K562 (cell line): ENCODE results near the gene KDM2B. TPM values are rescaled to one million over a fixed set of nuclear protein-coding genes. Genes with fewer than 3 reads are reported as not detected.

Source experiments
- ATAC-seq: fragments of 200-7000 bp; cut with Tn5 transposase; 3 replicates; pipeline ENCODE4 v1.9.1; 2020; ENCODE audit warnings: moderate library complexity
- BruUV-seq: library from RNA; stranded (reverse); fragments of 400-500 nt; replicated peaks from 2 replicates; lab custom pipeline; 2021; lab: Mats Ljungman, UMichigan
- CTCF ChIA-PET: fragments of 300-600 bp; formaldehyde crosslinking; extraction: SDS; loops from one replicate; lab custom pipeline; 2021; ENCODE audit warnings: low intra/inter-chr PET ratio; lab: Yijun Ruan, JAX
- POLR2A ChIA-PET: fragments of 300-600, 350-650 bp; sonication (Branson Sonifier 250); formaldehyde crosslinking; extraction: SDS; loops from one replicate; lab custom pipeline; 2021; ENCODE audit warnings: antibody characterized with exemption, inconsistent platforms; lab: Yijun Ruan, JAX
- DNase-seq, 4 experiments: peaks; one replicate each; pipeline versions ENCODE4 v3.0.0 to v3.0.0-alpha.2; 2011 to 2018; ENCODE audit warnings: low spot score in 3 of 4, mixed read lengths in 3 of 4; ENCODE audit errors: extremely low read depth in 1 of 4
- FAIRE-seq: peaks from 2 replicates; lab custom pipeline; 2011; peaks lifted over from hg19 to GRCh38; lab: Jason Lieb, UNC
- H2AFZ ChIP-seq: 2 replicates; pipeline ENCODE4 v1.6.0; 2011; ENCODE audit warnings: low read depth, low read length, control low read depth, inconsistent platforms
- H3K27ac ChIP-seq: fragments of 200-600 bp; 3 replicates; pipeline ENCODE4 v1.8.0; 2011; ENCODE audit warnings: low read depth, mild to moderate bottlenecking, control low read depth, inconsistent platforms, low read length, moderate library complexity, mixed read lengths; ENCODE audit errors: extremely low read depth
- H3K27me3 ChIP-seq, 2 experiments: fragments of 300-600 bp in 1 of 2; 2 replicates in 1 of 2; 3 replicates in 1 of 2; pipeline versions ENCODE4 v1.6.0 to v1.8.0; 2011; ENCODE audit warnings: inconsistent platforms in 2 of 2, low read length in 2 of 2, mild to moderate bottlenecking in 1 of 2, mixed read lengths in 1 of 2, moderate library complexity in 1 of 2; ENCODE audit not compliant: control insufficient read depth in 2 of 2, insufficient read depth in 2 of 2
- H3K36me3 ChIP-seq: fragments of 300-600 bp; 3 replicates; pipeline ENCODE4 v1.8.0; 2011; ENCODE audit warnings: mild to moderate bottlenecking, low read length, inconsistent platforms; ENCODE audit not compliant: control insufficient read depth, insufficient read depth
- H3K4me1 ChIP-seq, 2 experiments: fragments of 200-600 bp in 1 of 2; replicated peaks in 1 of 2; 2 replicates in 1 of 2; 3 replicates in 1 of 2; pipeline versions ENCODE4 v1.5.1 to v1.8.0; 2011; ENCODE audit warnings: inconsistent platforms in 2 of 2, low read length in 2 of 2, mild to moderate bottlenecking in 1 of 2, mixed read lengths in 1 of 2, moderate library complexity in 1 of 2; ENCODE audit not compliant: control insufficient read depth in 2 of 2, insufficient read depth in 2 of 2
- H3K4me2 ChIP-seq: 2 replicates; pipeline ENCODE4 v1.6.1; 2011; ENCODE audit warnings: low read length, control low read depth, inconsistent platforms, mixed read lengths; ENCODE audit not compliant: insufficient read depth
- H3K4me3 ChIP-seq: fragments of 200-600 bp; sonication (generic), shearing (Covaris generic); 2 replicates; pipeline ENCODE4 v1.5.1; 2016; ENCODE audit warnings: control low read depth, inconsistent platforms
- H3K79me2 ChIP-seq: fragments of 200-600 bp; 3 replicates; pipeline ENCODE4 v1.8.0; 2011; ENCODE audit warnings: low read length, inconsistent platforms; ENCODE audit not compliant: control insufficient read depth, insufficient read depth
- H3K9ac ChIP-seq, 2 experiments: 2 replicates each; pipeline versions ENCODE4 v1.6.0 to v1.6.1; 2011; ENCODE audit warnings: low read depth in 2 of 2, low read length in 2 of 2, control low read depth in 1 of 2, inconsistent platforms in 1 of 2, mild to moderate bottlenecking in 1 of 2, mixed read lengths in 1 of 2; ENCODE audit not compliant: insufficient read depth in 1 of 2
- H3K9me1 ChIP-seq: one replicate; pipeline ENCODE4 v1.6.0; 2011; ENCODE audit warnings: inconsistent platforms, mild to moderate bottlenecking, low read length, moderate library complexity; ENCODE audit not compliant: control insufficient read depth, insufficient read depth
- H3K9me3 ChIP-seq: replicated peaks from 2 replicates; pipeline ENCODE4 v1.5.1; 2011; ENCODE audit warnings: low read depth, low read length, inconsistent platforms; ENCODE audit not compliant: control insufficient read depth, insufficient read depth
- H4K20me1 ChIP-seq: replicated peaks from 2 replicates; pipeline ENCODE4 v1.6.1; 2011; ENCODE audit warnings: low read length, inconsistent platforms, mixed read lengths; ENCODE audit not compliant: control insufficient read depth, insufficient read depth
- CSDE1 ChIP-seq, 2 experiments: fragments of 450-650 bp; IDR thresholded peaks; 2 replicates each; pipeline ENCODE4 v1.6.1; 2016; ENCODE audit warnings: mild to moderate bottlenecking in 1 of 2
- KAT2B ChIP-seq: IDR thresholded peaks from one replicate; pipeline ENCODE4 v1.6.1; 2012; ENCODE audit warnings: low read depth, mild to moderate bottlenecking, control low read depth, inconsistent platforms, low read length, moderate library complexity
- MCM7 ChIP-seq, 2 experiments: fragments of 450-650 bp; IDR thresholded peaks; 2 replicates each; pipeline ENCODE4 v1.6.1; 2016 to 2018
- MEIS2 ChIP-seq: fragments of 450-650 bp; IDR thresholded peaks from 2 replicates; pipeline ENCODE4 v1.6.1; 2014; ENCODE audit warnings: mild to moderate bottlenecking; ENCODE audit not compliant: partially characterized antibody
- PHF20 ChIP-seq: fragments of 450-650 bp; IDR thresholded peaks from 2 replicates; pipeline ENCODE4 v1.6.1; 2018; ENCODE audit not compliant: partially characterized antibody
- POLR2AphosphoS2 ChIP-seq: IDR thresholded peaks from 2 replicates; pipeline ENCODE4 v1.6.1; 2012; ENCODE audit warnings: low read length, improper control_type of control experiment
- PTBP1 ChIP-seq: fragments of 200-400 bp; formaldehyde crosslinking; IDR thresholded peaks from 2 replicates; pipeline ENCODE4 v1.6.1; 2017; ENCODE audit warnings: low read depth, low read length
- SMARCB1 ChIP-seq: IDR thresholded peaks from 2 replicates; pipeline ENCODE4 v1.6.1; 2011; ENCODE audit warnings: improper control_type of control experiment, low read depth; ENCODE audit not compliant: insufficient read length
- TOE1 ChIP-seq, 2 experiments: fragments of 450-650 bp in 1 of 2; sonication (generic) in 1 of 2; formaldehyde crosslinking in 1 of 2; IDR thresholded peaks; 2 replicates each; pipeline versions ENCODE4 v1.7.1 to v1.8.0; 2016 to 2022; ENCODE audit warnings: borderline replicate concordance in 2 of 2, mild to moderate bottlenecking in 2 of 2, antibody characterized with exemption in 1 of 2, inconsistent platforms in 1 of 2, low read depth in 1 of 2, missing genetic modification reagents in 1 of 2, moderate library complexity in 1 of 2
- ZC3H4 ChIP-seq: sonication (generic); formaldehyde crosslinking; IDR thresholded peaks from 2 replicates; pipeline ENCODE4 v1.9.0; 2021; ENCODE audit warnings: missing genetic modification reagents, borderline replicate concordance
- ZFPM2 ChIP-seq: fragments of 250-450 bp; sonication (Bioruptor Pico); IDR thresholded peaks from 2 replicates; pipeline ENCODE4 v1.5.1; 2022; ENCODE audit warnings: mild to moderate bottlenecking
- WGBS: fragments of 100-300 bp; shearing (Covaris generic); methylation state at CpG from one replicate; pipeline ENCODE4 v1.1.6; 2016; ENCODE audit warnings: low coverage, mixed read lengths; ENCODE audit not compliant: insufficient coverage; ENCODE audit errors: missing lambda C conversion rate; 5-methylcytosine and 5-hydroxymethylcytosine counted together
- in situ Hi-C: fragments of 300-500 bp; cut with MboI; formaldehyde crosslinking; loops from 4 replicates; pipeline ENCODE4 v1.15.0; 2018; ENCODE audit warnings: inconsistent platforms, mixed read lengths
- intact Hi-C: fragments of 100-400 bp; cut with micrococcal nuclease; formaldehyde crosslinking; loops from 2 replicates; pipeline ENCODE4 v1.14.2; 2022
- polyA plus RNA-seq, 8 experiments: library from polyadenylated mRNA; depleted of rRNA in 4 of 8; stranded (reverse) in 5 of 8; unstranded in 3 of 8; fragments of >200 nt; fragmentation: Nextera tagmentation in 2 of 8; fragmentation: Illumina TruSeq in 1 of 8; extraction: Ambion mirVana in 2 of 8; extraction: Trizol in 1 of 8; gene quantifications; 2 replicates each; pipeline versions ENCODE4 v1.2.1 to v1.2.3, GENCODE V29; 2011 to 2014; ENCODE audit warnings: inconsistent platforms in 1 of 8, missing spikeins in 1 of 8
- total RNA-seq, 7 experiments: library from RNA; depleted of rRNA in 6 of 7; stranded (reverse); fragments of >200 nt in 6 of 7; fragmentation: Illumina TruSeq in 2 of 7; extraction: Trizol in 2 of 7; gene quantifications; 2 replicates each; pipeline versions ENCODE4 v1.2.1 to v1.2.3, GENCODE V29; 2011 to 2021; ENCODE audit warnings: low replicate concordance in 1 of 7
- TF ChIP-seq, protein P1 (sequence below): fragments of 450-650 bp; IDR thresholded peaks from 2 replicates; pipeline ENCODE4 v1.6.1; 2016
- TF ChIP-seq, protein P2 (sequence below): IDR thresholded peaks from 2 replicates; pipeline ENCODE4 v1.6.1; 2011; ENCODE audit not compliant: insufficient read length; ENCODE audit errors: extremely low read depth
- TF ChIP-seq, protein P3 (sequence below): fragments of 450-650 bp; formaldehyde crosslinking; IDR thresholded peaks from 2 replicates; pipeline ENCODE4 v1.4.0; 2020; ENCODE audit warnings: mild to moderate bottlenecking, mixed read lengths

The KDM2B gene
- total and polyA plus RNA-seq, 9 of the 15 experiments (the other 6 are each of a cell fraction or from before 2014, with no cell fraction given), result 7.4 to 50.5 (median 22.5) TPM

DNA sequence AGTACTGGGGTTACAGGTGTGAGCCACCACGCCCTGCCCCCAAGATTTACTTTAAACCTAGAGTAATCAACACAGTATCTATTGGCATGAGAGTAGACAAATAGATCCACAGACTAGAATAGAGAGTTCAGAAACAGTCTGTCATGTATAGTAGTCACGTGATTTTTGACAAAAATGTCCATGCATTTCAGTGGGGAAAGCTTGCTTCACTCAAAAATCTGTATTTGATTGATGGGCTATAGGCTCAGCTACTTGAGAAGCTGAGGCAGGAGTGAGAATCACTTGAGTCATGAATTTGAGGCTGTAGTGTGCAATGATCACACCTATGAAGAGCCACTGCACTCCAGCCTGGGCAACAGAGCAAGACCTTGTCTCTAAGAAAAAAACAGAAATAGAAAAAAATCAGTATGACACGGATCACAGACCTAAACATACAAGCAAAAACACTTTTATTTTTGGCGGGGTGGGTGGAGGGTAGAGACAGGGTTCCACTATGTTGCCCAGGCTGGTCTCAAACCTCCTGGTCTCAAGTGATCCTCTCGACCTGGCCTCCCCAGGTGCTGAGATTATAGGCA is 37.9 kb upstream of the KDM2B start:
- in situ Hi-C loops, result loop anchor here (5.0 kb wide), 1 partner anchor 56 kb away; no protein-coding TSS in a partner anchor
- ChIA-PET POLR2A (interaction anchor here (2.0 kb wide), 1 partner anchor 9 kb away, joined by 5 read pairs; no protein-coding TSS in a partner anchor), CTCF (no interaction called here)
- Histone ChIP-seq H3K36me3 (no peaks in the 10 kb centered on the region), H3K79me2 (no peaks in the 10 kb centered on the region), H4K20me1 (no peaks in the 10 kb centered on the region), H3K4me3 (no peak overlapping the region), H3K9me1 (no peaks in the 10 kb centered on the region), H3K4me1 (peaks cover 0 to 11% of the 10 kb centered on the region in 2 experiments; a peak in 3 of 5 replicates), H3K4me2 (no peak overlapping the region), H3K9ac (no peak overlapping the region), H3K9me3 (no peaks in the 10 kb centered on the region), H2AFZ (no peak overlapping the region), H3K27ac (no peak overlapping the region), H3K27me3 (no peaks in the 10 kb centered on the region)
- ATAC-seq, result no peak
- no TSS peak for BruUV-seq
- intact Hi-C loops, result no loop called here
- WGBS, result 40% methylated on average over 5 of the region's 5 CpGs
- no peak for DNase-seq
- no peak for FAIRE-seq
- TF ChIP-seq MCM7 (IDR thresholded peaks at IDR 0.05) (no peak), PTBP1 (no peak), CSDE1 (IDR thresholded peaks at IDR 0.05) (no peak), MEIS2 (peak; percentile 56), PHF20 (no peak), ZFPM2 (no peak), ZC3H4 (CRISPR knock-in tag) (no peak), SMARCB1 (no peak), KAT2B (no peak), TOE1 (IDR thresholded peaks at IDR 0.05; ENCODE audit: borderline replicate concordance) (0 out of 2 replicates have a peak, but pooled peaks have one; percentile 43), TOE1 (CRISPR knock-in tag; IDR thresholded peaks at IDR 0.05; ENCODE audit: borderline replicate concordance, low read depth) (no peak), POLR2AphosphoS2 (no peak)
- TF ChIP-seq, protein P1, sequence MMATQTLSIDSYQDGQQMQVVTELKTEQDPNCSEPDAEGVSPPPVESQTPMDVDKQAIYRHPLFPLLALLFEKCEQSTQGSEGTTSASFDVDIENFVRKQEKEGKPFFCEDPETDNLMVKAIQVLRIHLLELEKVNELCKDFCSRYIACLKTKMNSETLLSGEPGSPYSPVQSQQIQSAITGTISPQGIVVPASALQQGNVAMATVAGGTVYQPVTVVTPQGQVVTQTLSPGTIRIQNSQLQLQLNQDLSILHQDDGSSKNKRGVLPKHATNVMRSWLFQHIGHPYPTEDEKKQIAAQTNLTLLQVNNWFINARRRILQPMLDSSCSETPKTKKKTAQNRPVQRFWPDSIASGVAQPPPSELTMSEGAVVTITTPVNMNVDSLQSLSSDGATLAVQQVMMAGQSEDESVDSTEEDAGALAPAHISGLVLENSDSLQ, result peak; percentile 35; the same call in 1 of the 2 replicates
- TF ChIP-seq, protein P2, sequence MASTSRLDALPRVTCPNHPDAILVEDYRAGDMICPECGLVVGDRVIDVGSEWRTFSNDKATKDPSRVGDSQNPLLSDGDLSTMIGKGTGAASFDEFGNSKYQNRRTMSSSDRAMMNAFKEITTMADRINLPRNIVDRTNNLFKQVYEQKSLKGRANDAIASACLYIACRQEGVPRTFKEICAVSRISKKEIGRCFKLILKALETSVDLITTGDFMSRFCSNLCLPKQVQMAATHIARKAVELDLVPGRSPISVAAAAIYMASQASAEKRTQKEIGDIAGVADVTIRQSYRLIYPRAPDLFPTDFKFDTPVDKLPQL, result no peak
- TF ChIP-seq, protein P3, sequence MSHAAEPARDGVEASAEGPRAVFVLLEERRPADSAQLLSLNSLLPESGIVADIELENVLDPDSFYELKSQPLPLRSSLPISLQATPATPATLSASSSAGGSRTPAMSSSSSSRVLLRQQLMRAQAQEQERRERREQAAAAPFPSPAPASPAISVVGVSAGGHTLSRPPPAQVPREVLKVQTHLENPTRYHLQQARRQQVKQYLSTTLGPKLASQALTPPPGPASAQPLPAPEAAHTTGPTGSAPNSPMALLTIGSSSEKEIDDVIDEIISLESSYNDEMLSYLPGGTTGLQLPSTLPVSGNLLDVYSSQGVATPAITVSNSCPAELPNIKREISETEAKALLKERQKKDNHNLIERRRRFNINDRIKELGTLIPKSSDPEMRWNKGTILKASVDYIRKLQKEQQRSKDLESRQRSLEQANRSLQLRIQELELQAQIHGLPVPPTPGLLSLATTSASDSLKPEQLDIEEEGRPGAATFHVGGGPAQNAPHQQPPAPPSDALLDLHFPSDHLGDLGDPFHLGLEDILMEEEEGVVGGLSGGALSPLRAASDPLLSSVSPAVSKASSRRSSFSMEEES (CRISPR knock-in tag), result peak; percentile 47
